GM10266 (cell line): ENCODE measurements around the gene ITGB8.

Source experiments
- DNase-seq: peaks from one replicate; pipeline ENCODE4 v3.0.0; 2012; ENCODE audit errors: extremely low spot score
- TF ChIP-seq, protein P1 (sequence below): IDR thresholded peaks from 2 replicates; pipeline ENCODE4 v1.5.1; 2012; ENCODE audit warnings: mild to moderate bottlenecking, low read depth; ENCODE audit not compliant: control insufficient read depth, insufficient read depth; ENCODE audit errors: missing control alignments

ITGB8 gene

DNA sequence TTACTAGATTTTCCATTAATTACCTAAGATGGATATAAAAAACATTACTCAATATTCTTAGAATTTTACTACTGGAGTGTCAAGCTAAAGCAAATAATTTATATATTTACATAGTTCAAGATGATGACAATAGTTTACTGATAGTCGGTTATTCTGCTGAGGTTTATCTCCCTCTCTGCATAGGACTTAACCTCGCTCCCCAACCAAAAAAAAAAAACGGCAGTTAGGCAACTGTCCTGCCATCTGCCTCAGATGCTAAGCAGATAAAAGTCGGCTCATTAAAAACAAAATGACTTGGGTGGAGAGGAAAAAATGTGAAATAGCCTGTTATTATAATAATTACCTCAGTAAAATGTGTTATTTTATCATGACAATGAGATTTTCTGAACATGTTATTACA is 14.0 kb upstream of the ITGB8 start:
- DNase-seq = no peak
- TF ChIP-seq, protein P1, sequence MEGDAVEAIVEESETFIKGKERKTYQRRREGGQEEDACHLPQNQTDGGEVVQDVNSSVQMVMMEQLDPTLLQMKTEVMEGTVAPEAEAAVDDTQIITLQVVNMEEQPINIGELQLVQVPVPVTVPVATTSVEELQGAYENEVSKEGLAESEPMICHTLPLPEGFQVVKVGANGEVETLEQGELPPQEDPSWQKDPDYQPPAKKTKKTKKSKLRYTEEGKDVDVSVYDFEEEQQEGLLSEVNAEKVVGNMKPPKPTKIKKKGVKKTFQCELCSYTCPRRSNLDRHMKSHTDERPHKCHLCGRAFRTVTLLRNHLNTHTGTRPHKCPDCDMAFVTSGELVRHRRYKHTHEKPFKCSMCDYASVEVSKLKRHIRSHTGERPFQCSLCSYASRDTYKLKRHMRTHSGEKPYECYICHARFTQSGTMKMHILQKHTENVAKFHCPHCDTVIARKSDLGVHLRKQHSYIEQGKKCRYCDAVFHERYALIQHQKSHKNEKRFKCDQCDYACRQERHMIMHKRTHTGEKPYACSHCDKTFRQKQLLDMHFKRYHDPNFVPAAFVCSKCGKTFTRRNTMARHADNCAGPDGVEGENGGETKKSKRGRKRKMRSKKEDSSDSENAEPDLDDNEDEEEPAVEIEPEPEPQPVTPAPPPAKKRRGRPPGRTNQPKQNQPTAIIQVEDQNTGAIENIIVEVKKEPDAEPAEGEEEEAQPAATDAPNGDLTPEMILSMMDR = no peak

DNA sequence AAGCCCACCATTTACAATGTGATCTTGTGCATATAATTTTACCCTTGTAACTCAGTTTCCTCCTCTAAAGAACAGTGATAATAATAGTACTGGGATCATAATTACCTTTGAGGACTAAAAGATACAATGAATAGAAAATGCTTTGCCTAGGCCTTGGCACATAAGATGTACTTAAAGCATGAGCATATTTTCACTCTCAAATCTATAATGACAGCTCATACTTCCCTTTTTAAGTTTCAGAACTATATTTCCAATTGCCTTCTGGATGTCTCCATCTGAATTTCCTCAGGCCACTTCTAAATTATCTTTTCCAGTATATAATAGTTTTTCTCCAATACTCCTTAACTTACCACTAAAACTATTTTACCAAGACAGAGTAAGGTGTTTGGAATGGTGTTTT is 13.3 kb upstream of the ITGB8 start:
- TF ChIP-seq, protein P1 = no peak
- no peak for DNase-seq

DNA sequence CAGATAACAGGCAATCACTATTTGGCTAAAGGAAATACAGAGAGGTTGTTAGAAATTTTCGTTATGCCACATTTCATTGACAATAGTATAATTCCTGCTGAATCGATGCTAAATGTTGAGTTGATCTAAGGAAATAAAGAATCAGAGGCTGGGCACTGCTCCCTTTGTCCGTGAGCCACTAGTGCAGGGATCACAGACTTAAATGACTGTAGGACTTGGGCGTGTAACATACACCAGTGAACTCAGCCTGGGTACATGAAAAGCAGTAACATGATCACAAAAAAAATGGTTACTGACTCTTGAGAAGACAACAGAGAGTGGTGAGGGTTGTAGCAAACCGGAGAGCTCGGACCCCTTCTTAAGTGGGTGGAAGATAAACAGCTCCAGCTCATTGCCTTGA is 11.8 kb upstream of the ITGB8 start:
- DNase-seq = no peak
- TF ChIP-seq, protein P1 = no peak

- TF ChIP-seq, protein P1 = no peak
- DNase-seq = no peak
Observed at GRCh38 chr7:20320322-20320721, 10.4 kb upstream of the ITGB8 start.

DNA sequence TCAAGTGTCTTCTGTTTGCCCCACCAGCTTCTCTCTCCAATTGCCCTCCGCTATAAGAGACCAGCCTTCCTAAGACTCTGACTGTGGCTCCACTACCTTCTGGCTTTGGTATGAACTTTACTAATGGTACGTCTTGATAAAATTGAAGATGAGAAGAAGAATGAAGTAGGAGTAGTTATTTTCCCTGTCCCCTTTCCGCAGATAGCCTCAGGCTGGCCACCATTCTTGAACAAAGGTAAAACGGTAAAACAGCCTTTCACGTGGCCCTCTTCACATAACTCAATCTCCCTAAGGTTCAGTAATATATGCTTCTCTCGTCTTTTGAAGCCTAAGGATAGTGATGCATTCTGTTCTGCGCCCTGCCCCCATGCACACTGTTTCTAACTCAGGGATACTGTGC is 9.9 kb upstream of the ITGB8 start:
- TF ChIP-seq, protein P1 = no peak
- DNase-seq = no peak

DNA sequence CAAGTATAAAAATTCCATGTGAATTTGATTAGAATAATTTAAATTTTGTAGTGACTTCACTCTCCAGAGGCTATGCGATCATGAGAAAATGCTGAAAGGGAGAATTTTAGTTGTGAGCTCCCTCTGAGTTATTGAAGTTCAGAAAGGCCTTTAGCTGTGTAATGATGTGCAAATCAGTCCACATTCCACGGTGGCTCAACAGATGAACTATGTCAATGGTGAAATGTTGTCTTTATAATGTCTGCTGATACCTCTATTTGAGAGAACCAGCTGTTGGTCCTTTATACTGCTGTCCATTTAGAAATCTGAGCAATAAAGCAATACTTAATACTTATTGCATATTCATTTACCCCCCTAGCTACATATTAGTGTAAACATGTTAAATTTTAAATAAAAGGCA is 7.1 kb upstream of the ITGB8 start:
- TF ChIP-seq, protein P1 = no peak
- DNase-seq = no peak

DNA sequence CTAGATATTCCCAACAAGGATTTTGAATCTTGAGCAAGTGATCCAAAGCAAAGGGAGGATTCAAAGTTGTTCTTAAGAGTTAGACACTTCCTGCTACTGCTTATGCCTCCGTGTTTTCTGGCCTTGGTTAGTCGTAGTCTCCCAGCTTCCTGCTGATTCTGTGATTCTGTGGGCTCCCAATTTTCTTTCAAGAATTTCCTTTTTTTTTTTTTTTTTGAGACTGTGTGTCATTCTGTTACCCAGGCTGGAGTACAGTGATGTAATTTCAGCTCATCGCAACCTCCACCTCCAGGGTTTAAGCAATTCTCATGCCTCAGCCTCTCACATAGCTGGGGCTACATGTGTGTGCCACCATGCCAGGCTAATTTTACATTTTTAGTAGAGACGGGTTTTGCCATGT is 4.4 kb upstream of the ITGB8 start:
- TF ChIP-seq, protein P1 = no peak

More for the DNA sequence above, 4.4 kb upstream of the ITGB8 start:
- no peak for DNase-seq
